ENCODE results near the gene NTPCR. TPM values are rescaled to one million over a fixed set of nuclear protein-coding genes. Genes with fewer than 3 reads are reported as not detected.

The NTPCR gene
- total RNA-seq, 1 donor: 15.6 TPM

- H3K4me2 ChIP-seq (ENCODE audit: insufficient read depth, low read length): no peak overlapping the region
- H3K9me3 ChIP-seq (ENCODE audit: low read depth, low read length): no peaks in the 10 kb centered on the region
- no peaks in the 10 kb centered on the region for H3K27me3 ChIP-seq (ENCODE audit: insufficient read depth, low read length)
- peaks cover 11% of the 10 kb centered on the region for H3K79me2 ChIP-seq (ENCODE audit: insufficient read depth, low read length)
- TF ChIP-seq CTCF (IDR thresholded peaks at IDR 0.05; ENCODE audit: extremely low read depth, low read depth, low read length): no peak
- DNase-seq (ENCODE audit: insufficient read length, low spot score, missing footprints): no peak
- no peak overlapping the region for H3K4me3 ChIP-seq (ENCODE audit: insufficient read depth, low read length)
- no peak overlapping the region for H3K27ac ChIP-seq (ENCODE audit: low read depth, low read length)
- H3K36me3 ChIP-seq (ENCODE audit: insufficient read depth, low read length): peaks cover 8% of the 10 kb centered on the region
- no peak overlapping the region for H2AFZ ChIP-seq (ENCODE audit: low read length)
- H3K4me1 ChIP-seq (ENCODE audit: insufficient read depth, low read length): peaks cover 9% of the 10 kb centered on the region
- no peaks in the 10 kb centered on the region for H4K20me1 ChIP-seq (ENCODE audit: insufficient read depth, low read length)
Measured at GRCh38 chr1:232958067-232958466, 7.7 kb downstream of the NTPCR start.

- peaks cover 14% of the 10 kb centered on the region for H3K4me1 ChIP-seq (ENCODE audit: insufficient read depth, low read length)
- H3K79me2 ChIP-seq (ENCODE audit: insufficient read depth, low read length): no peaks in the 10 kb centered on the region
- TF ChIP-seq CTCF (IDR thresholded peaks at IDR 0.05; ENCODE audit: extremely low read depth, low read depth, low read length): no peak
- peaks cover 8% of the 10 kb centered on the region for H3K36me3 ChIP-seq (ENCODE audit: insufficient read depth, low read length)
- peak overlapping the region; percentile 69 for H3K4me2 ChIP-seq (ENCODE audit: insufficient read depth, low read length)
- peak overlapping the region; percentile 21 for H3K4me3 ChIP-seq (ENCODE audit: insufficient read depth, low read length)
- peak; percentile 42 for DNase-seq (ENCODE audit: insufficient read length, low spot score, missing footprints)
- H3K27ac ChIP-seq (ENCODE audit: low read depth, low read length): peak overlapping the region; percentile 40
- peak overlapping the region; percentile 45 for H2AFZ ChIP-seq (ENCODE audit: low read length)
- H4K20me1 ChIP-seq (ENCODE audit: insufficient read depth, low read length): no peaks in the 10 kb centered on the region
- no peaks in the 10 kb centered on the region for H3K9me3 ChIP-seq (ENCODE audit: low read depth, low read length)
- H3K27me3 ChIP-seq (ENCODE audit: insufficient read depth, low read length): no peaks in the 10 kb centered on the region
Measured at GRCh38 chr1:232962761-232963745, 12.6 kb downstream of the NTPCR start.

GRCh38 chr1:232964601-232965000 lies 14.2 kb downstream of the NTPCR start:
- no peak overlapping the region for H3K4me3 ChIP-seq (ENCODE audit: insufficient read depth, low read length)
- no peak for TF ChIP-seq CTCF (IDR thresholded peaks at IDR 0.05; ENCODE audit: extremely low read depth, low read depth, low read length)
- no peaks in the 10 kb centered on the region for H4K20me1 ChIP-seq (ENCODE audit: insufficient read depth, low read length)
- no peak overlapping the region for H3K4me2 ChIP-seq (ENCODE audit: insufficient read depth, low read length)
- H3K79me2 ChIP-seq (ENCODE audit: insufficient read depth, low read length): no peaks in the 10 kb centered on the region
- H3K4me1 ChIP-seq (ENCODE audit: insufficient read depth, low read length): peaks cover 14% of the 10 kb centered on the region
- no peaks in the 10 kb centered on the region for H3K9me3 ChIP-seq (ENCODE audit: low read depth, low read length)
- no peak overlapping the region for H2AFZ ChIP-seq (ENCODE audit: low read length)
- H3K27ac ChIP-seq (ENCODE audit: low read depth, low read length): no peak overlapping the region
- H3K36me3 ChIP-seq (ENCODE audit: insufficient read depth, low read length): peaks cover 10% of the 10 kb centered on the region
- H3K27me3 ChIP-seq (ENCODE audit: insufficient read depth, low read length): no peaks in the 10 kb centered on the region
- DNase-seq (ENCODE audit: insufficient read length, low spot score, missing footprints): no peak

Data from osteoblast (primary cell).